PC-9 (cell line): ENCODE data around the gene PBX4. TPM values are rescaled to one million over a fixed set of nuclear protein-coding genes. Genes with fewer than 3 reads are reported as not detected.

Experiments used
- BruUV-seq: library from RNA; stranded (reverse); fragments of 400-500 nt; replicated peaks from 2 replicates; lab custom pipeline; 2021; lab: Mats Ljungman, UMichigan
- CTCF ChIA-PET: fragments of 300-600 bp; sonication (Branson Sonifier 250); formaldehyde crosslinking; loops from one replicate; lab custom pipeline; 2022; ENCODE audit warnings: antibody characterized with exemption; lab: Charles Lee
- POLR2A ChIA-PET: fragments of 300-600 bp; sonication (Branson Sonifier 250); formaldehyde crosslinking; loops from one replicate; lab custom pipeline; 2022; ENCODE audit warnings: antibody characterized with exemption; ENCODE audit not compliant: unreplicated experiment; lab: Charles Lee
- DNase-seq, 2 experiments: peaks; one replicate each; pipeline versions ENCODE4 v3.0.0 to v3.0.0-alpha.2; 2015 to 2022; ENCODE audit warnings: mixed read lengths in 1 of 2
- H2AFZ ChIP-seq: fragments of 200-600 bp; sonication (generic); 2 replicates; pipeline ENCODE4 v1.8.1; 2017; ENCODE audit warnings: antibody characterized with exemption
- H3F3A ChIP-seq: fragments of 200-600 bp; sonication (generic); 2 replicates; pipeline ENCODE4 v1.8.1; 2017; ENCODE audit warnings: antibody characterized with exemption, mild to moderate bottlenecking, low read depth; ENCODE audit not compliant: insufficient read depth
- H3K27ac ChIP-seq: fragments of 200-600 bp; sonication (generic); 2 replicates; pipeline ENCODE4 v1.6.1; 2016; ENCODE audit warnings: mixed run types
- H3K27me3 ChIP-seq: fragments of 200-600 bp; sonication (generic); 2 replicates; pipeline ENCODE4 v1.6.1; 2016; ENCODE audit warnings: low read depth, mixed run types; ENCODE audit not compliant: insufficient read depth
- H3K36me3 ChIP-seq: fragments of 200-600 bp; sonication (generic); 2 replicates; pipeline ENCODE4 v1.6.1; 2016; ENCODE audit warnings: low read depth, mixed run types
- H3K4me1 ChIP-seq: fragments of 200-600 bp; sonication (generic); replicated peaks from 2 replicates; pipeline ENCODE4 v1.6.1; 2016; ENCODE audit warnings: mixed run types; ENCODE audit not compliant: insufficient read depth
- H3K4me2 ChIP-seq: fragments of 200-600 bp; sonication (generic); 2 replicates; pipeline ENCODE4 v1.6.1; 2017; ENCODE audit warnings: mixed run types
- H3K4me3 ChIP-seq: fragments of 200-600 bp; sonication (generic); 2 replicates; pipeline ENCODE4 v1.6.1; 2016; ENCODE audit warnings: mixed run types
- H3K79me2 ChIP-seq: fragments of 200-600 bp; sonication (generic); 2 replicates; pipeline ENCODE4 v1.6.1; 2017; ENCODE audit warnings: low read depth, mixed run types
- H3K9me2 ChIP-seq: fragments of 200-600 bp; sonication (generic); 2 replicates; pipeline ENCODE4 v1.8.1; 2017; ENCODE audit warnings: mild to moderate bottlenecking; ENCODE audit not compliant: insufficient read depth
- H3K9me3 ChIP-seq: fragments of 200-600 bp; sonication (generic); 2 replicates; pipeline ENCODE4 v1.8.1; 2016; ENCODE audit warnings: low read depth; ENCODE audit not compliant: insufficient read depth
- H4K20me1 ChIP-seq: fragments of 200-600 bp; sonication (generic); 2 replicates; pipeline ENCODE4 v1.8.1; 2017; ENCODE audit not compliant: insufficient read depth
- EZH2 ChIP-seq: fragments of 200-600 bp; sonication (generic); IDR thresholded peaks from 2 replicates; pipeline ENCODE4 v1.8.0; 2017; ENCODE audit warnings: antibody characterized with exemption, low read depth
- intact Hi-C: fragments of 100-400 bp; cut with micrococcal nuclease; formaldehyde crosslinking; loops from one replicate; pipeline ENCODE4 v1.10.0; 2022; ENCODE audit not compliant: unreplicated experiment
- total RNA-seq: library from RNA; stranded (reverse); gene quantifications from 2 replicates; pipeline ENCODE4 v1.2.3, GENCODE V29; 2021
- TF ChIP-seq, protein P1 (sequence below): fragments of 200-600 bp; sonication (generic); conservative IDR thresholded peaks from 2 replicates; pipeline ENCODE4 v1.6.1; 2017; ENCODE audit warnings: mixed run types, antibody characterized with exemption, mild to moderate bottlenecking, moderate library complexity

PBX4 gene
- total RNA-seq, 1 experiment from 2014 or later, result 5.7 TPM

DNA sequence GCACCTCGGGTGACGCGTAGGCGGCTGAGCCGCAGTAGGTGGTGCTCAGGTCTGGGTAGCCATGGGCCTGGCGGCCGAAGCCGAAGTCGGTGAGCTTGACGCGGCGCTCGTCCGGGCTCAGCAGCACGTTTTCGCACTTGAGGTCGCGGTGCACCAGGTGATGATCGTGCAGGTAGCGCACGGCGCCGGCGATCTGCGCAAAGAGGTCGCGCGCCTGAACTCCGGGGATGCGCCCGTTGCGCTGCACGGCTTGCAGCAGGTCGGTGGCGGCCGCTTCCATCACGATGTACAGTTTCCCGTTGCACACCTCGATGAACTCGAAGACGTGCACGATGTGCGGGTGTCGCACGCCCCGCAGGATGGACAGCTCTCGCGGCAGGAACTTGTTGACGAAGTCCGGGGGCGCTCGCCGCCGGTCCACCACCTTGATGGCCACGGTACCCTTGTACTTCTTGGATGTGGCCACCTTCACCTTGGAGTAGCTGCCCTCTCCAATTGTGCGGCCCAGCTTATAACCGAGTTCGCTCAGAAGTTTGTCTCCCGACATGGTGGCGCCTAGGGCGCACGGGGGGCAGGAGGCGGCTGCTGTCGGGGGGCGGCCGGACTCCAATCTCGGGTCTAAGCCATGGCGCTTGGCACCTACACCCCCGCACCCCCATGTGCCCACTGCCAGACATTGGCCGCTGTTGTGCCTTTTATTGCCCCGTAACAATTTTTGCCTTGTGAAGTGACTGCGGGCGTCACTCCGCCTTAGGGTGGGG lies 103.4 kb downstream of the PBX4 start, which contains the start of gene TSSK6:
TSS of gene TSSK6 (minus strand) at position 668 of the 761 bp plus-strand sequence. CDS start at position 547, 121 bp downstream.
- Histone ChIP-seq H3K4me2 (peak within 1 kb of the TSS; percentile 84), H3K9me3 (no peaks in the 10 kb centered on the region), H3K79me2 (peaks cover 36% of the 10 kb centered on the region), H3K27ac (peak within 1 kb of the TSS; percentile 59), H3K27me3 (no peaks in the 10 kb centered on the region), H3K4me1 (peaks cover 10% of the 10 kb centered on the region), H3F3A (peaks cover 31% of the 10 kb centered on the region; the same call in 1 of the 2 replicates), H2AFZ (peak within 1 kb of the TSS; percentile 97), H3K9me2 (no peaks in the 10 kb centered on the region), H3K36me3 (no peaks in the 10 kb centered on the region), H3K4me3 (peak within 1 kb of the TSS; percentile 98), H4K20me1 (peaks cover 6% of the 10 kb centered on the region; the same call in 1 of the 2 replicates)
- DNase-seq, result no peak
- intact Hi-C loops, result no loop called here
- no TSS peak for BruUV-seq
- TF ChIP-seq EZH2, result no peak
- TF ChIP-seq, protein P1, sequence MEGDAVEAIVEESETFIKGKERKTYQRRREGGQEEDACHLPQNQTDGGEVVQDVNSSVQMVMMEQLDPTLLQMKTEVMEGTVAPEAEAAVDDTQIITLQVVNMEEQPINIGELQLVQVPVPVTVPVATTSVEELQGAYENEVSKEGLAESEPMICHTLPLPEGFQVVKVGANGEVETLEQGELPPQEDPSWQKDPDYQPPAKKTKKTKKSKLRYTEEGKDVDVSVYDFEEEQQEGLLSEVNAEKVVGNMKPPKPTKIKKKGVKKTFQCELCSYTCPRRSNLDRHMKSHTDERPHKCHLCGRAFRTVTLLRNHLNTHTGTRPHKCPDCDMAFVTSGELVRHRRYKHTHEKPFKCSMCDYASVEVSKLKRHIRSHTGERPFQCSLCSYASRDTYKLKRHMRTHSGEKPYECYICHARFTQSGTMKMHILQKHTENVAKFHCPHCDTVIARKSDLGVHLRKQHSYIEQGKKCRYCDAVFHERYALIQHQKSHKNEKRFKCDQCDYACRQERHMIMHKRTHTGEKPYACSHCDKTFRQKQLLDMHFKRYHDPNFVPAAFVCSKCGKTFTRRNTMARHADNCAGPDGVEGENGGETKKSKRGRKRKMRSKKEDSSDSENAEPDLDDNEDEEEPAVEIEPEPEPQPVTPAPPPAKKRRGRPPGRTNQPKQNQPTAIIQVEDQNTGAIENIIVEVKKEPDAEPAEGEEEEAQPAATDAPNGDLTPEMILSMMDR, result no peak
- POLR2A ChIA-PET, result no interaction called here
- CTCF ChIA-PET, result interaction anchor here (0.6 kb wide), 1 partner anchor 350 kb away, joined by 4 read pairs; the partner anchor contains the start of gene ZNF253

GRCh38 chr19:19514215-19514657 lies 104.3 kb downstream of the PBX4 start:
- Histone ChIP-seq H3K36me3 (no peaks in the 10 kb centered on the region), H4K20me1 (peaks cover 4% of the 10 kb centered on the region; the same call in 1 of the 2 replicates), H3K4me2 (no peak overlapping the region), H3K9me3 (no peaks in the 10 kb centered on the region), H3K4me1 (peaks cover 10% of the 10 kb centered on the region), H3K79me2 (peaks cover 30% of the 10 kb centered on the region), H3K4me3 (no peak overlapping the region), H3F3A (peaks cover 38% of the 10 kb centered on the region; the same call in 1 of the 2 replicates), H3K27ac (no peak overlapping the region), H3K9me2 (no peaks in the 10 kb centered on the region), H3K27me3 (no peaks in the 10 kb centered on the region), H2AFZ (no peak overlapping the region)
- no TSS peak for BruUV-seq
- intact Hi-C loops, result no loop called here
- no peak for TF ChIP-seq EZH2
- TF ChIP-seq, protein P1, result no peak
- ChIA-PET CTCF (interaction anchor here (0.7 kb wide), 1 partner anchor 40 kb away, joined by 3 read pairs; no protein-coding TSS in a partner anchor), POLR2A (no interaction called here)
- DNase-seq, result no peak

DNA sequence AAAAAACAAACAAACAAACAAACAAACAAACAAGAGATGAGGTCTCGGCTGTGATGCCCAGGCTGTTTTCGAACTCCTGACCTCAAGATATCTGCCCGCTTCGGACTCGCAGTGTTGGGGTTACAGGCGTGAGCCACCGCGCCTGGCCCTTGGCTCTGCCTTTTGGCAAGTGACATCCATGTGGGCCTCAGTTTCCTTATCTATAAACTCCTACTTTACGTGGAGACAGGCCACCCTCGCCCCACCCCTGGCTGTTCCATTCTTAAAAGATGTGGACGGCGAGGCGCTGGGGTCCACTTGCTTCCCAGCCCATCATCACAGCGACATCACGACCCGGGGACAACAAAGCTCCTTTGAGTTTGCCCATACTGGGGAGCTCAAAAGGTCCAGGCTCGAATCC lies 104.8 kb downstream of the PBX4 start:
- H2AFZ ChIP-seq, result no peak overlapping the region
- H3K4me3 ChIP-seq, result no peak overlapping the region
- peaks cover 24% of the 10 kb centered on the region for H3K79me2 ChIP-seq
- DNase-seq, result no peak
- no peaks in the 10 kb centered on the region for H3K9me3 ChIP-seq
- ChIA-PET CTCF (interaction anchor here (0.7 kb wide), 1 partner anchor 40 kb away, joined by 3 read pairs; no protein-coding TSS in a partner anchor), POLR2A (no interaction called here)
- no peaks in the 10 kb centered on the region for H3K9me2 ChIP-seq
- H3K4me2 ChIP-seq, result no peak overlapping the region
- TF ChIP-seq, protein P1, result no peak
- TF ChIP-seq EZH2, result no peak
- H3K27me3 ChIP-seq, result no peaks in the 10 kb centered on the region
- peaks cover 38% of the 10 kb centered on the region; the same call in 1 of the 2 replicates for H3F3A ChIP-seq
- intact Hi-C loops, result no loop called here
- H3K4me1 ChIP-seq, result peaks cover 10% of the 10 kb centered on the region
- no peaks in the 10 kb centered on the region for H3K36me3 ChIP-seq
- no peak overlapping the region for H3K27ac ChIP-seq
- no peaks in the 10 kb centered on the region for H4K20me1 ChIP-seq
- no TSS peak for BruUV-seq

Other genes with a start within 250 kb of the PBX4 start
- 97.8 and 129 TPM in 2 replicates for gene GATAD2A, start 213.0 kb downstream of the PBX4 start, total RNA-seq
- gene TSSK6, start 103.1 kb downstream of the PBX4 start, total RNA-seq, result 2.0 and 3.3 TPM in 2 replicates
- 203 and 309 TPM in 2 replicates for gene NDUFA13, start 102.5 kb downstream of the PBX4 start, total RNA-seq
- 18.5 and 21.9 TPM in 2 replicates for gene YJEFN3, start 89.8 kb downstream of the PBX4 start, total RNA-seq
- 1.1 and 2.5 TPM in 2 replicates for gene CILP2, start 80.4 kb downstream of the PBX4 start, total RNA-seq
- 27.4 and 29.2 TPM in 2 replicates for gene LPAR2, start 9.5 kb upstream of the PBX4 start, total RNA-seq
- gene GMIP, start 25.0 kb upstream of the PBX4 start, total RNA-seq, result 15.4 and 18.2 TPM in 2 replicates
- gene ATP13A1, start 45.0 kb upstream of the PBX4 start, total RNA-seq, result 41.1 and 59.7 TPM in 2 replicates
- 6.2 and 9.3 TPM in 2 replicates for gene ZNF101, start 50.2 kb upstream of the PBX4 start, total RNA-seq
- 2.8 and 3.0 TPM in 2 replicates for gene ZNF14, start 114.4 kb upstream of the PBX4 start, total RNA-seq
- 12.6 and 13.1 TPM in 2 replicates for gene ZNF506, start 203.1 kb upstream of the PBX4 start, total RNA-seq
- 4.2 and 5.1 TPM in 2 replicates for gene ZNF253, start 247.2 kb upstream of the PBX4 start, total RNA-seq